Stomach (tissue), 4 donors: ENCODE data around the gene CCDC59.

Experiments
- POLR2AphosphoS5 ChIP-seq, 3 donors: sonication (generic); formaldehyde crosslinking; IDR thresholded peaks; one replicate each; pipeline ENCODE4 v1.6.1; 2016; ENCODE audit warnings: antibody characterized with exemption in 3 of 3
- TF ChIP-seq, protein P1 (sequence below), 7 experiments: fragments of 450-650 bp in 4 of 7; fragments of 200-600 bp in 3 of 7; sonication (generic) in 3 of 7; IDR thresholded peaks; one replicate each; pipeline ENCODE4 v1.5.1; 2016 to 2019; ENCODE audit warnings: antibody characterized with exemption in 7 of 7, control low read depth in 2 of 7, mild to moderate bottlenecking in 1 of 7

DNA sequence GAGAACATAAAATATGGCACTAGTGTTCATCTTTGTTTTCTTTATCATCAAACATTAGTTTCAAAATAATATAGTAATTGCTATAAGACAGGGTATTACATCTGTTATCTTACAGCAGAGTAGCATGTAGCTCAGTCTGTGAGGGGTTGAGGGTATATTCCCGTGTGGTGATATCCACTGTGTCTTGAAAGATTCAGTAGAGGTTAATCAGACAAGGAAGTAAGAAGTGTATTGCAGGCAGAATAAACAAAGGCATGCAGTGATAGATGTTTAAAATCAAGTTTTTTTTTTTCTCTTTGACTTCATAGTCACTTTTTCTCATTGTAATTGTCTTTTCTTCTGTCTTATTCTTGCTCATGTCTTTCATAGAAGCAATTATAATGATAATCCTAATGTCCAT, 48.5 kb upstream of the CCDC59 start:
- TF ChIP-seq, protein P1, sequence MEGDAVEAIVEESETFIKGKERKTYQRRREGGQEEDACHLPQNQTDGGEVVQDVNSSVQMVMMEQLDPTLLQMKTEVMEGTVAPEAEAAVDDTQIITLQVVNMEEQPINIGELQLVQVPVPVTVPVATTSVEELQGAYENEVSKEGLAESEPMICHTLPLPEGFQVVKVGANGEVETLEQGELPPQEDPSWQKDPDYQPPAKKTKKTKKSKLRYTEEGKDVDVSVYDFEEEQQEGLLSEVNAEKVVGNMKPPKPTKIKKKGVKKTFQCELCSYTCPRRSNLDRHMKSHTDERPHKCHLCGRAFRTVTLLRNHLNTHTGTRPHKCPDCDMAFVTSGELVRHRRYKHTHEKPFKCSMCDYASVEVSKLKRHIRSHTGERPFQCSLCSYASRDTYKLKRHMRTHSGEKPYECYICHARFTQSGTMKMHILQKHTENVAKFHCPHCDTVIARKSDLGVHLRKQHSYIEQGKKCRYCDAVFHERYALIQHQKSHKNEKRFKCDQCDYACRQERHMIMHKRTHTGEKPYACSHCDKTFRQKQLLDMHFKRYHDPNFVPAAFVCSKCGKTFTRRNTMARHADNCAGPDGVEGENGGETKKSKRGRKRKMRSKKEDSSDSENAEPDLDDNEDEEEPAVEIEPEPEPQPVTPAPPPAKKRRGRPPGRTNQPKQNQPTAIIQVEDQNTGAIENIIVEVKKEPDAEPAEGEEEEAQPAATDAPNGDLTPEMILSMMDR (IDR thresholded peaks at IDR 0.05) = no peak
- no peak for TF ChIP-seq POLR2AphosphoS5 (IDR thresholded peaks at IDR 0.05)
